ENCODE measurements around the gene RAB7B.

GRCh38 chr1:205986861-205987260, 16.3 kb downstream of the RAB7B start:
- TF ChIP-seq REST (IDR thresholded peaks at IDR 0.05) (no peak), POLR2A (IDR thresholded peaks at IDR 0.05; ENCODE audit: low read length) (no peak), EP300 (IDR thresholded peaks at IDR 0.05) (no peak), CTCF (IDR thresholded peaks at IDR 0.05) (no peak), KDM1A (IDR thresholded peaks at IDR 0.05; ENCODE audit: low read depth) (no peak), PBX3 (IDR thresholded peaks at IDR 0.05) (no peak), PHF8 (IDR thresholded peaks at IDR 0.05; ENCODE audit: borderline replicate concordance, low read depth) (no peak), SMC3 (IDR thresholded peaks at IDR 0.05) (no peak), USF2 (IDR thresholded peaks at IDR 0.05) (no peak)
